GM21381 (cell line): ENCODE measurements around the gene TRPM2.
"Not testable (repeated sequence)": the region's sequence is repeated elsewhere in the genome, so short reads cannot be mapped to it uniquely, and the experiment has no call there.

ENCODE experiments used
- ATAC-seq: cut with Tn5 transposase; IDR thresholded peaks from one replicate; pipeline ENCODE4 v1.9.1; 2021; ENCODE audit warnings: mild to moderate bottlenecking, moderate library complexity; ENCODE audit not compliant: unreplicated experiment

TRPM2 gene

DNA sequence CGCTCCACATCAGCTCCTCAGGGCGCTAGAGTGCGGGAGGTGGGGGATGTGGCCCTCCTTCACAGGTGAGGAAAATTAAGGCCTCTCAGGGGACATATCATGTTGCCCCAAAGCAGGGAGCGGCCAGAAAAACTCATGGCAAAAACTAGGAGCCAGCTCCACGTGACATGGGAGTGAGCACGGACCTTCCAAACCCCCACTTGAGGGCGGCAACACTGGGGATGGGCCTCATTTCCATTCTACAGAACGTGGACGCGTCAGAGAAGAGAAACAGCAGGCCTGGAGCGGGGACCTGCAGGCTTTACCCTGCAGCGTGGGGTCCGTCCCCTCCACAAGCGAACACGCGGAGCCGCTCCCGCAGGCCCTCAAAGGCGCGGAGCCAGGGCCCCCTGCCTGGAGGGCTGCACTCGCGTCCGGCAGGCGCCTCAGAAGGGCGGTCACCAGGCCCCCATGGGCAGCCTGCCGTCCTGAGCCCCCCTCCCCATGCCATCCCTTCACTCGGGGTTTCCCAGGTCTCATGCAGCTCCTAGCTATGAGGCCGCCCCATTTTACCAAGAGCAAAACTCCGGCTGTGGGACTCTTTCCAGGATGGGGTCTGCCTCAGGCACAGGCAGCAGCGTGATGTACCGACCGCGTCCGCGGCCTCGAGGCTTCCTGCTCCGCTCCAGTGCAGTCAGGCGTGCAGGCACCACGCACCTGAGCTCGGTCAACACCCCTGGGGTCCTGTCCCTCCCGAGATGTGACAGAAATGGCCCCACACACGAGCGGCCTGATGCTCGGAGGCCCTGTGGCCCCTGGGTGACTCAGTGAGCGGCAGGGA is 19.7 kb upstream of the TRPM2 start:
- ATAC-seq = no peak

DNA sequence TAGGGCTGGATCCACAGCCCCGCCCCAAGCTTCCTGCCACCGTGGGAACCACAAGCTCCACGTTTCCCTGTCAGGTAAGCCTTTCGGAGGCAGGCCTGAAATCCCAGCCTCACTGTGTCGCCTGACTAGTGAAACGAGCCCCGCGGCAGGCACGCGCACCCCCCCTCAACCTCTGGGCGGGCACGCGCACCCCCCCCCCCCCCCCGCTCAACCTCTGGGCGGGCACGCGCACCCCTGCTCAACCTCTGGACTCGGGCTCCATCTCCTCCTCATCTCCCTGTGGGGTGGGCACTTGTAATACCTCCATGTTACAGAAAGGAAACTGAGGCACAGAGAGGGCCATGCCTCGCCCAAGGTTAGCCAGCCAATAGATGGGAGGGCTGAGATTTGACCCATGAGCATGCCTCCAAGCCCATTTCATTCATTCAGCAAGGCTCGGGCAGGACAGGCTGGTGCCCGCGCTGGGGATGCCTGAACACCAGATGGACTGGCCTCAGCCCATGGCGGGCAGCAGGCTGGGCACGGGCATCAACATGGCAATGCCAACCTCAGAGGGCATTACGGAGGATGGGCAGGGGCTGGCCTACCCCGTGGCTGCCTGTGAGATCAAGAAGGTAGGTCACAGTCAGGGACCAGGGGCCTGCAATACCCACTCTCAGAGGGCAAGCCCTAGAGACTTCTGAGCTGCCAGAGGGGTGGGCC is 18.9 kb upstream of the TRPM2 start:
- no peak for ATAC-seq

DNA sequence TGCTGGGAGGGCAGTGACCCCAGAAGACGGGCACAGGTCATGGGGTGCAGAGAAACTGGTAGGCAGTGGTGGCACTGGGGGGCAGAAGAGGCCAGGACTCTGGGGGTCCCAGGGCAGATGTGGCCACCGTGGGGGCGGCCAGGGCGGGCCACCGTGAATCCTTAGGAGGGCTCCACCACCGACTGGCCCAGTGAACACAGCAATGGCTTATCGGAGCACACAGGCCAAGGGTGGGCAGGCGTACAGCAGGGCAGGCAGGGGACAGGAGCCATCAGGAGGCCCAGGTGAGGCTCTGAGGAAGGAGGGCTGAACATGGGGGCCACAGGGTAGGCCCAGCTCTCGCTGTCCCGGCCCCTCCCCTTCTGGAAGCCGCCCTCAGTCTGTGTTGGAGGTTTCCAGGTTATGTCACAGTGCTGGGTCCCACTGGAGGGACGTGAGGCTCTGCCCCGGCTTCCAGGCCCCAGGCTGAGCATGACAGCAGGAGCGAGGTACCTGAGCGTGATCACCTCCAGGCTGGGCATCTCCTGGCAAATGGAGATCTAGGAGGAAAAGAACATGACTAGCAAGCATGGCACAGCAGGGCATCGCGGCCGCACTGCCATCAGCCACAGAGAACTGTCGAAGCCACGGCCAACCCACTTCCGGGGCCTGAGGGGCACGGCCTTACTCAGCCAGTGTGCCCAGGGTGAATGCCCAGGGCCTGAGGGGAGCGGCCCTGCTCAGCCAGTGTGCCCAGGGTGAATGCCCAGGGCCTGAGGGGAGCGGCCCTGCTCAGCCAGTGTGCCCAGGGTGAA is 18.0 kb upstream of the TRPM2 start:
- ATAC-seq = no peak

DNA sequence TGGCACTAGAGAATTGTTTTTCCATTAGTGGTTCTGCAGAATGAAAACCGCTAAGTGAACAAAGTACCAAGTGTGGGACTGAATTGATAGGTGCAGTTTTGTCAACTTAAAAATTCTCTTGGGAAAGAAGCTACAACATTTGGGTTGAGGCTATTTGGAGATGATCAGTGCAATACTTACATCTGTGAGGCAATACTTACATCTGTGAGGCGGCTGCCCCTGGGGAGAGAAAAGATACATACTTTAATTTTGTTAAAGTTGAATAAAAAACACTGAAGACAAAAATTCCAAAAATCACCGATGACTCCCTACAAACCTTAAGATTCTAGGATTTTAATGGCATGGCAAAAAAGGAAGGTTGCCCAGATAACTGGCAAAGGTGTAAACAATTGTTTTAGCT is 16.0 kb upstream of the TRPM2 start:
- no peak for ATAC-seq

- no peak for ATAC-seq
Measured at GRCh38 chr21:44337941-44338895, 15.2 kb upstream of the TRPM2 start.

GRCh38 chr21:44338971-44339910 is 14.2 kb upstream of the TRPM2 start, which contains the start of gene CFAP410:
Gene CFAP410, minus strand, starts transcription at chr21:44339390. Its CDS starts 196 bp downstream, at chr21:44339194.
- peak; percentile 84 for ATAC-seq

GRCh38 chr21:44341726-44342458 is 11.5 kb upstream of the TRPM2 start:
- ATAC-seq = not testable (repeated sequence)

DNA sequence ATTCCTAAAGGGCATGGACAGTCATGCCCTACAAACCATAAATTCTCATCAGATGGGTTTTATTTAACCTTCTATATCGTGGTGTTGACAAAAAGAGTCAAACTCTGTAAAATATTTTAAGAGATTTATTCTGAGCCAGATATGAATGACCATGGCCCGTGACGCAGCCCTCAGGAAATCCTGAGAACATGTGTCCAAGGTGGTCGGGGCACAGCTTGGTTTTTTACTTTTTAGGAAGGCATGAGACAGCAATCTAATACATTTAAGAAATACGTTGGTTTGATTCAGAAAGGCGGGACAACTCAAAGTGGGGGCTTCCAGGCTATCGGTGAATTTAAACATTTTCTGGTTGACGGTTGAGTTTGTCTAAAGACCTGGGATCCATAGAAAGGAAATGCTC is 10.4 kb upstream of the TRPM2 start:
- ATAC-seq = not testable (repeated sequence)

DNA sequence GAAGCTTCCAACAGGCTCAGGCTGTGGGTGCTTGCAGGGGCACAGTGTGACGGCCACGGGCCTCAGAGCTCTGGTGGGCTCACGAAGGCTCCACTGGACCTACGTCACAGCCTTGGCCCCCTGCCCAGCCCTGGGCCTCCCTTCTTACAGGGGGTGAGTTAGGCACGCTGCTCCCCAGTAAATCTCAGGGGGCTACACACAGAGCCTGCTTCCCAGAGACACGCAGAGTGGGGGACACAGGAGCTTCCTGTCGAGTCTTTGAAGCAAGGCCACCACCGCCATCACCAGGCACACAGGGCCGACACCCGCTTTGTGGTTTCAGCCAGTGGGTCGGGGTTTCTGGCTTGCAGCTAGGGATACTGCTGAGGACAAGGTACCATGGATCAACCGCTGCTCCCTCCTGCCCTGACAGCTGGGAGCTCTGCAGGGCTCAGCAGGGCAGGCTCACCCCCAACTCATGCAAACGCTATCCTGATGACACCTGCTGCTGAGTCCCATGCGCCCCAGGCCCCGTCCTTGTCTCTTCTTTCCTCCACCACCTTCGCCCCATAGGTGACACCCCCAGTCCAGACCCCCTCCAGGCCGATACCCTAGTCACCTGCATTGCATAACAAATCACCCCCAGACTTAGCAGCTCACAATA is 8.8 kb upstream of the TRPM2 start:
- ATAC-seq = no peak

- no peak for ATAC-seq
Measured at GRCh38 chr21:44345495-44345894, 7.9 kb upstream of the TRPM2 start.

GRCh38 chr21:44347911-44348451 is 5.4 kb upstream of the TRPM2 start:
- ATAC-seq = no peak

DNA sequence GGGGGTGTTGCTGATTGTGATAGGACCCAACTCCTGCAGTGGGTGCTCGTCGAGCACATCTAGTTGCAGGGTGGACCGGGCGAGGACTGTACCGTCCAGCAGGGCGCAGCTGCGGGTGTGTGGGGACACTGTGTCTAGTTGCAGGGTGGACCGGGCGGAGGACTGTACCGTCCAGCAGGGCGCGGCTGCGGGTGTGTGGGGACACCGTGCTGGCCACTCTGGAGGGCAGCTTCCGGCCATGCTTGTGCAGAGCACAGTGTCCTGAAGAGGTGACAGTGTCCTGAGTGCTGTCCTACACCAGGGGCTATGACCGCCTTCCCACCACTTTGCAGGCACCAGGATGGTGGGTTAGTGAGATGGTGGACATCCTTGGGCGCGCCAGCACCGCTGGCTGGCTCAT is 4.6 kb upstream of the TRPM2 start:
- no peak for ATAC-seq

DNA sequence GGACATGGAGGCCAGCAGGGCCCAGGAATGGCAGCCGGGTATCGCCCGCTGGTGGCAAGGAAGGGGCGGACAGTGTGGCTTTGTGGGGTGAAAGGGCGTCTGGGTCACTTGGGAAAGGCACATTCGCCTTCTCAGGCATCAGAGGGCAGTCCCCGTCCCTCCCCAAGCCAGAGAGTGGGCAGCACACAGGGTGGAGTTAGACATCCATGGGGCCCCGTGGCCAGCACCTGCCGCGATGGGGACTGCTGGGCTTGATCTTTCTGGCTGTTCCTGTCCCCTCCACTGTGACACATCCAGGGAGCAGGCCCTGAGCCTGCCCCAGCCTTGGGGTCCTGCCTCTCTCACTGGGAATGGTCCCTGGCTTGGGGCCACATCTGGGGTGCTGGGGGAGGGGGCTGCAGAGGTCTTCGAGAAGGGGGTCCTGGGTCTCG is 4.0 kb upstream of the TRPM2 start:
- ATAC-seq = no peak

- ATAC-seq = no peak
Measured at GRCh38 chr21:44349847-44350772, 3.3 kb upstream of the TRPM2 start.

DNA sequence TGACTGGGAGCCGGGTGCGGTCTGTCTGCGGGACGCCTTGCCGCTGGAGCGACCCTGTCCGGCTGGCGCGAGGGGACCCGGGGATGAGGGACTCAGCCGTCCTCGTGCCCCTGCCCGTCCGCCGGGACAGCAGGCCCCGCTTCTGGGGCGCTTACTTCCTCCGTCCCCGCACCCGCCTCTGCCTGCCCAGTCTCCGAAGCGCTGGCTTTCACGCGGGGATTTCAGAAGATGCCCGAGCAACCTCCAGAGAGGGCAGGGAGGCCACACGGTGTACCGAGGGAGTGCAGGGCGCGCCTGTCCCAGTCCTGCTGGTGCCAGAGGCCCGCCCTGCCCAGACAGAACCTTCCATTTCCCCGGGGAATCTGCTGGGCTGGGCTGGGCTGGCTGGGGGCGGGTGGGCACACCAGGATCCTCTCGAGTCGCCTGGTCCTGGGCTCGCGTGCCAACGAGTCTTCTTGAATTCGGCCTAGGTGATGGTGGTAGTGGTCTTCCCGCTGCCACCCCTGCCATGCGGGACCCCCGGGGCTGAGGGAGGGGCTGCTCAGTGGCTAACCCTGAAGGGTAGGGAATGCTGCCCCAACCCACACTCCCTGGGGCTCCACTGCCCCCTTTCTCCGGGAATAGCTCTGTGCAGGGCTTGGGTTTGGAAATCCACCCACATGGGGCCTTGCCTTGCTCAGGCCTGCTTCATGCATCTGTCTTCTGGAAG is 2.5 kb upstream of the TRPM2 start:
- ATAC-seq = no peak
